Tibial nerve (tissue), 3 donors: ENCODE data around the gene MTCH2.

Experiments used
- CTCF ChIP-seq, 5 experiments: fragments of 200-600 bp in 3 of 5; fragments of 450-650 bp in 2 of 5; sonication (generic) in 3 of 5; IDR thresholded peaks; one replicate each; pipeline ENCODE4 v1.5.1; 2016 to 2019; ENCODE audit warnings: antibody characterized with exemption in 5 of 5, mild to moderate bottlenecking in 3 of 5, moderate library complexity in 2 of 5
- POLR2A ChIP-seq, 2 donors: fragments of 450-650 bp; IDR thresholded peaks; one replicate each; pipeline ENCODE4 v1.6.1; 2017; ENCODE audit warnings: antibody characterized with exemption in 2 of 2, mild to moderate bottlenecking in 2 of 2, moderate library complexity in 2 of 2

- TF ChIP-seq CTCF (IDR thresholded peaks at IDR 0.05) (no peak), POLR2A (IDR thresholded peaks at IDR 0.05) (no peak)
Observed at GRCh38 chr11:47641600-47642098, 710 bp downstream of the MTCH2 start.
